IMR-90 (cell line): ENCODE data around the gene ABHD17A. TPM values are rescaled to one million over a fixed set of nuclear protein-coding genes. Genes with fewer than 3 reads are reported as not detected.
"Not testable (repeated sequence)": the region's sequence is repeated elsewhere in the genome, so short reads cannot be mapped to it uniquely, and the experiment has no call there.

ENCODE experiments used
- ATAC-seq: fragments of 200-7000 bp; cut with Tn5 transposase; 2 replicates; pipeline ENCODE4 v1.9.1; 2020; ENCODE audit warnings: low read depth, mild to moderate bottlenecking, moderate library complexity
- BruUV-seq: library from RNA; stranded (reverse); fragments of 400-500 nt; replicated peaks from 2 replicates; lab custom pipeline; 2021; lab: Mats Ljungman, UMichigan
- CTCF ChIA-PET: fragments of 300-600 bp; formaldehyde crosslinking; extraction: SDS; loops from one replicate; lab custom pipeline; 2021; ENCODE audit warnings: antibody characterized with exemption; lab: Yijun Ruan, JAX
- POLR2A ChIA-PET: fragments of 300-600 bp; sonication (Branson Sonifier 250); formaldehyde crosslinking; loops from one replicate; lab custom pipeline; 2022; ENCODE audit warnings: antibody characterized with exemption; ENCODE audit not compliant: unreplicated experiment; lab: Charles Lee
- DNase-seq: peaks from one replicate; pipeline ENCODE4 v3.0.0; 2013
- H2AFZ ChIP-seq: replicated peaks from 2 replicates; pipeline ENCODE3; 2013; ENCODE audit warnings: low read length, mild to moderate bottlenecking; ENCODE audit not compliant: poor library complexity
- H2AK5ac ChIP-seq: 2 replicates; pipeline ENCODE4 v1.6.1; 2013; ENCODE audit warnings: low read depth, low read length, inconsistent platforms
- H2AK9ac ChIP-seq: replicated peaks from 2 replicates; pipeline ENCODE3; 2013; ENCODE audit warnings: mild to moderate bottlenecking, low read depth, low read length, moderate library complexity; ENCODE audit not compliant: poor library complexity
- H2BK120ac ChIP-seq: 2 replicates; pipeline ENCODE4 v1.6.1; 2013; ENCODE audit warnings: low read depth, low read length, inconsistent platforms
- H2BK15ac ChIP-seq: 3 replicates; pipeline ENCODE4 v1.6.1; 2013; ENCODE audit warnings: low read depth, low read length, inconsistent platforms
- H2BK20ac ChIP-seq: 2 replicates; pipeline ENCODE4 v1.6.1; 2013; ENCODE audit warnings: low read depth, mild to moderate bottlenecking, inconsistent platforms, low read length, moderate library complexity
- H2BK5ac ChIP-seq: 2 replicates; pipeline ENCODE4 v1.6.1; 2013; ENCODE audit warnings: mild to moderate bottlenecking, low read depth, low read length, inconsistent platforms; ENCODE audit not compliant: poor library complexity, severe bottlenecking
- H3K14ac ChIP-seq: replicated peaks from 2 replicates; pipeline ENCODE4 v1.6.1; 2013; ENCODE audit warnings: low read depth, low read length, inconsistent platforms
- H3K18ac ChIP-seq: 2 replicates; pipeline ENCODE4 v1.6.1; 2013; ENCODE audit warnings: low read depth, low read length, control low read depth
- H3K23ac ChIP-seq: 2 replicates; pipeline ENCODE4 v1.6.1; 2013; ENCODE audit warnings: low read depth, low read length, inconsistent platforms
- H3K27ac ChIP-seq: 2 replicates; pipeline ENCODE4 v1.5.1; 2013; ENCODE audit warnings: mild to moderate bottlenecking, control low read depth, low read length; ENCODE audit not compliant: insufficient read depth
- H3K27me3 ChIP-seq: 2 replicates; pipeline ENCODE4 v1.6.1; 2013; ENCODE audit warnings: low read length; ENCODE audit not compliant: control insufficient read depth, insufficient read depth
- H3K36me3 ChIP-seq: 2 replicates; pipeline ENCODE4 v1.6.1; 2013; ENCODE audit warnings: low read length, mixed read lengths; ENCODE audit not compliant: control insufficient read depth, insufficient read depth
- H3K4ac ChIP-seq: 2 replicates; pipeline ENCODE4 v1.6.1; 2013; ENCODE audit warnings: low read depth, low read length, inconsistent platforms
- H3K4me1 ChIP-seq: 2 replicates; pipeline ENCODE4 v1.6.1; 2013; ENCODE audit warnings: low read length, mixed read lengths; ENCODE audit not compliant: control insufficient read depth, insufficient read depth
- H3K4me2 ChIP-seq: 2 replicates; pipeline ENCODE4 v1.6.1; 2013; ENCODE audit warnings: low read depth, mild to moderate bottlenecking, control low read depth, low read length, moderate library complexity
- H3K4me3 ChIP-seq: 2 replicates; pipeline ENCODE4 v1.5.1; 2013; ENCODE audit warnings: low read depth, mild to moderate bottlenecking, control low read depth, low read length, moderate library complexity; ENCODE audit not compliant: insufficient read depth
- H3K56ac ChIP-seq: 2 replicates; pipeline ENCODE4 v1.6.1; 2013; ENCODE audit warnings: low read length, inconsistent platforms; ENCODE audit not compliant: insufficient read depth; ENCODE audit errors: extremely low read depth
- H3K79me1 ChIP-seq, 2 experiments: 2 replicates each; pipeline ENCODE4 v1.6.1; 2013; ENCODE audit warnings: low read length in 2 of 2, inconsistent platforms in 1 of 2, low read depth in 1 of 2
- H3K9ac ChIP-seq: 2 replicates; pipeline ENCODE4 v1.6.1; 2013; ENCODE audit warnings: low read depth, low read length, control low read depth
- H3K9me1 ChIP-seq: 2 replicates; pipeline ENCODE4 v1.6.1; 2013; ENCODE audit warnings: low read length, inconsistent platforms; ENCODE audit not compliant: insufficient read depth
- H3K9me3 ChIP-seq: 2 replicates; pipeline ENCODE4 v1.6.1; 2013; ENCODE audit warnings: low read length; ENCODE audit not compliant: control insufficient read depth, insufficient read depth
- H4K20me1 ChIP-seq: 2 replicates; pipeline ENCODE4 v1.6.1; 2013; ENCODE audit warnings: low read length, inconsistent platforms; ENCODE audit not compliant: insufficient read depth
- H4K5ac ChIP-seq: 2 replicates; pipeline ENCODE4 v1.6.1; 2013; ENCODE audit warnings: mild to moderate bottlenecking, low read depth, low read length, control low read depth
- H4K8ac ChIP-seq, 2 experiments: 2 replicates each; pipeline ENCODE4 v1.6.1; 2013; ENCODE audit warnings: low read depth in 2 of 2, low read length in 2 of 2, control low read depth in 1 of 2, inconsistent platforms in 1 of 2
- H4K91ac ChIP-seq: 2 replicates; pipeline ENCODE4 v1.6.1; 2013; ENCODE audit warnings: low read depth, low read length, inconsistent platforms; ENCODE audit not compliant: insufficient read depth
- WGBS, 2 experiments: methylation state at CpG; one replicate each; pipeline versions ENCODE4 v1.1.5 to v1.1.7; 2013; ENCODE audit warnings: missing lambda C conversion rate in 2 of 2; ENCODE audit not compliant: insufficient read length in 1 of 2; ENCODE audit errors: extremely low coverage in 2 of 2; 5-methylcytosine and 5-hydroxymethylcytosine counted together
- dilution Hi-C: fragments of 300-500 bp; cut with HindIII; formaldehyde crosslinking; loops from one replicate; pipeline ENCODE4 v1.14.3; 2018; ENCODE audit warnings: low sequenced_read_pairs; ENCODE audit not compliant: unreplicated experiment
- in situ Hi-C: fragments of 300-500 bp; cut with MboI; formaldehyde crosslinking; loops from 3 replicates; pipeline ENCODE4 v1.14.3; 2019; ENCODE audit warnings: low sequenced_read_pairs, inconsistent platforms, mixed read lengths
- intact Hi-C: fragments of 100-400 bp; cut with micrococcal nuclease; formaldehyde crosslinking; loops from 2 replicates; pipeline ENCODE4 v1.10.0; 2022
- polyA plus RNA-seq, 3 experiments: library from polyadenylated mRNA; depleted of rRNA; stranded (reverse); fragments of >200 nt; gene quantifications; 2 replicates each; pipeline ENCODE4 v1.2.3, GENCODE V29; 2012; ENCODE audit warnings: low replicate concordance in 1 of 3
- total RNA-seq: library from RNA; depleted of rRNA; stranded (reverse); fragments of >200 nt; gene quantifications from 2 replicates; pipeline ENCODE4 v1.2.3, GENCODE V29; 2012

The ABHD17A gene
- total and polyA plus RNA-seq, 2 of the 4 experiments (the other 2 are of a cell fraction), result 37.8 to 76.2 TPM

DNA sequence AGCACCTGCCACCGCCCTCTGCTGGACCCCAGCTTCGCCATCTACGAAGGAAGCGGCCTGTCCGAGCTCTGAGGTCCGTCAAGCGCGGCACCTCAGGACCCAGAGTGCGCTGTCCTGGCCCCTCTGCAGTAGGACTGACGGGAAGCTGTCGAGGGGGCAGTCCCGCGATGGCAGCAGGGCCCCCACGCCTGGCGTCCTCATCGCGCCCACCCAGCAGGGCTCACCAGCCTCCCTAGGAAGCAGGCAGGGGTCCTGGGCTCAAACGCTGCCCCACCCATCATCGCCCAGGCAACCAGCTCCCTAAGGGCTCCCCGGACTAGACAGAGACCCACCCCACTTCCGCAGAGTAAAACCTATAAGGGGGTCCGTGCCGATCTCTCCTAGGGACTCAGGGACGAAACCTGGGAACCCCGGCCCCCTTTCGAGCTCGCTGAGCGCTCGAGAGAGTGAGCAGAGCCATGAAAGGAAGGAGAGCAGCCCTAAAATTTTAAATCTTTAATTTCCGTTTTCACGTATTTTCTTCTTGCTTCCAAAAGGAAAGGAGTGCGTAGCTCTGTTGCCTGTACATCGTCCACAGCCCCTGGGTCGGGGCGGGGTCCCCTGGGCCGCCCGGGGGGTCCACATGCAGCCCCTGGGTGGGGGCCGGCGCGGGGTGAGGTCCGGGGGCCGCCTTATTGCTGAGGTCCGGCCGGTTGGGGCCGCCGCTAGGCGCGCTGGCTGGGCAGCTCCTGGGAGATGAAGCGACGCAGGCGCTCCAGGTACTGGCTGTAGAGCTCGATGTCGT, 8.6 kb downstream of the ABHD17A start:
- Histone ChIP-seq H3K36me3 (peaks cover 14% of the 10 kb centered on the region; the same call in 1 of the 2 replicates), H2BK5ac (peak overlapping the region; percentile 27), H3K4ac (peak overlapping the region; percentile 73), H3K4me1 (peaks cover 12% of the 10 kb centered on the region), H3K79me1 (peaks cover 5 to 47% of the 10 kb centered on the region in 2 experiments; a peak in 2 of 4 replicates), H2AK9ac (peak overlapping the region; percentile 48), H3K14ac (peak overlapping the region; percentile 88), H4K5ac (peak overlapping the region; percentile 93), H3K9ac (peak overlapping the region; percentile 78), H2AK5ac (peak overlapping the region; percentile 81), H4K8ac (peak overlapping the region; percentile 92 to 96), H3K23ac (peak overlapping the region; percentile 44; the same call in 1 of the 2 replicates), H3K4me3 (peak overlapping the region; percentile 90), H2AFZ (peak overlapping the region; percentile 85), H3K27ac (peak overlapping the region; percentile 54), H4K91ac (peak overlapping the region; percentile 88), H3K4me2 (peak overlapping the region; percentile 97), H4K20me1 (peaks cover 49% of the 10 kb centered on the region)
- H2BK15ac ChIP-seq, BruUV-seq, in situ Hi-C loops, DNase-seq, H2BK120ac ChIP-seq, intact Hi-C loops, H3K9me3 ChIP-seq, H3K56ac ChIP-seq, H3K18ac ChIP-seq, POLR2A ChIA-PET, dilution Hi-C loops, H2BK20ac ChIP-seq, H3K9me1 ChIP-seq, H3K27me3 ChIP-seq: not testable (repeated sequence)
- CTCF ChIA-PET, result interaction anchor here (1.1 kb wide), 1 partner anchor 9 kb away, joined by 3 read pairs; no protein-coding TSS in a partner anchor
- WGBS, 2 experiments, result 28% methylated on average over 23 of the region's 53 CpGs; no CpG with 5 or more reads in 1 of the 2 experiments
- peak; percentile 13; the same call in 1 of the 2 replicates for ATAC-seq
